Measurements from ENCODE around the gene MINDY4. TPM values are rescaled to one million over a fixed set of nuclear protein-coding genes. Genes with fewer than 3 reads are reported as not detected.

The MINDY4 gene
- total RNA-seq, 1 donor from 2014 or later, result 20.1 TPM

GRCh38 chr7:30843741-30844482, 72.7 kb downstream of the MINDY4 start:
- Histone ChIP-seq H3K27ac (peak overlapping the region; percentile 71), H3K9me3 (no peaks in the 10 kb centered on the region), H3K4me3 (no peak overlapping the region), H3K4me1 (peaks cover 47% of the 10 kb centered on the region), H3K36me3 (peaks cover 24% of the 10 kb centered on the region), H3K27me3 (no peaks in the 10 kb centered on the region)
- intact Hi-C loops (cut with DNase I), result no loop called here
- no peak for TF ChIP-seq CTCF (IDR thresholded peaks at IDR 0.05)
- no peak for DNase-seq
- ATAC-seq, result no peak

- DNase-seq (no peak), ATAC-seq (no peak)
- Histone ChIP-seq H3K27me3 (no peaks in the 10 kb centered on the region), H3K4me3 (no peak overlapping the region), H3K4me1 (peaks cover 53% of the 10 kb centered on the region), H3K9me3 (no peaks in the 10 kb centered on the region), H3K36me3 (peaks cover 24% of the 10 kb centered on the region), H3K27ac (peak overlapping the region; percentile 71)
- TF ChIP-seq CTCF (IDR thresholded peaks at IDR 0.05), result no peak
- intact Hi-C loops (cut with DNase I), result no loop called here
These were observed 73.3 kb downstream of the MINDY4 start for GRCh38 chr7:30844483-30844874.

- H3K9me3 ChIP-seq, result no peaks in the 10 kb centered on the region
- no peaks in the 10 kb centered on the region for H3K27me3 ChIP-seq
- TF ChIP-seq CTCF (IDR thresholded peaks at IDR 0.05), result no peak
- H3K27ac ChIP-seq, result peak overlapping the region; percentile 71
- H3K4me3 ChIP-seq, result no peak overlapping the region
- peaks cover 20% of the 10 kb centered on the region for H3K36me3 ChIP-seq
- intact Hi-C loops (cut with DNase I), result no loop called here
- peaks cover 54% of the 10 kb centered on the region for H3K4me1 ChIP-seq
- ATAC-seq (no peak), DNase-seq (no peak)
These were observed 73.7 kb downstream of the MINDY4 start for GRCh38 chr7:30844916-30845315.

GRCh38 chr7:30845426-30846135, 74.4 kb downstream of the MINDY4 start:
- H3K27ac ChIP-seq, result peak overlapping the region; percentile 72
- DNase-seq (peak; percentile 91), ATAC-seq (peak; percentile 79)
- intact Hi-C loops (cut with DNase I), result no loop called here
- no peak for TF ChIP-seq CTCF (IDR thresholded peaks at IDR 0.05)
- no peak overlapping the region for H3K4me3 ChIP-seq
- peaks cover 54% of the 10 kb centered on the region for H3K4me1 ChIP-seq
- no peaks in the 10 kb centered on the region for H3K9me3 ChIP-seq
- peaks cover 13% of the 10 kb centered on the region for H3K36me3 ChIP-seq
- H3K27me3 ChIP-seq, result no peaks in the 10 kb centered on the region

- no peak overlapping the region for H3K4me3 ChIP-seq
- H3K27me3 ChIP-seq, result no peaks in the 10 kb centered on the region
- ATAC-seq, result peak; percentile 55
- H3K9me3 ChIP-seq, result no peaks in the 10 kb centered on the region
- intact Hi-C loops (cut with DNase I), result no loop called here
- H3K36me3 ChIP-seq, result peaks cover 6% of the 10 kb centered on the region
- DNase-seq, result peak; percentile 87
- peaks cover 49% of the 10 kb centered on the region for H3K4me1 ChIP-seq
- peak overlapping the region; percentile 72 for H3K27ac ChIP-seq
- no peak for TF ChIP-seq CTCF (IDR thresholded peaks at IDR 0.05)
These were observed 75.2 kb downstream of the MINDY4 start for GRCh38 chr7:30846378-30846777.

Data from upper lobe of right lung (tissue), 1 donor.